ENCODE data around the gene PDE6A.

DNA sequence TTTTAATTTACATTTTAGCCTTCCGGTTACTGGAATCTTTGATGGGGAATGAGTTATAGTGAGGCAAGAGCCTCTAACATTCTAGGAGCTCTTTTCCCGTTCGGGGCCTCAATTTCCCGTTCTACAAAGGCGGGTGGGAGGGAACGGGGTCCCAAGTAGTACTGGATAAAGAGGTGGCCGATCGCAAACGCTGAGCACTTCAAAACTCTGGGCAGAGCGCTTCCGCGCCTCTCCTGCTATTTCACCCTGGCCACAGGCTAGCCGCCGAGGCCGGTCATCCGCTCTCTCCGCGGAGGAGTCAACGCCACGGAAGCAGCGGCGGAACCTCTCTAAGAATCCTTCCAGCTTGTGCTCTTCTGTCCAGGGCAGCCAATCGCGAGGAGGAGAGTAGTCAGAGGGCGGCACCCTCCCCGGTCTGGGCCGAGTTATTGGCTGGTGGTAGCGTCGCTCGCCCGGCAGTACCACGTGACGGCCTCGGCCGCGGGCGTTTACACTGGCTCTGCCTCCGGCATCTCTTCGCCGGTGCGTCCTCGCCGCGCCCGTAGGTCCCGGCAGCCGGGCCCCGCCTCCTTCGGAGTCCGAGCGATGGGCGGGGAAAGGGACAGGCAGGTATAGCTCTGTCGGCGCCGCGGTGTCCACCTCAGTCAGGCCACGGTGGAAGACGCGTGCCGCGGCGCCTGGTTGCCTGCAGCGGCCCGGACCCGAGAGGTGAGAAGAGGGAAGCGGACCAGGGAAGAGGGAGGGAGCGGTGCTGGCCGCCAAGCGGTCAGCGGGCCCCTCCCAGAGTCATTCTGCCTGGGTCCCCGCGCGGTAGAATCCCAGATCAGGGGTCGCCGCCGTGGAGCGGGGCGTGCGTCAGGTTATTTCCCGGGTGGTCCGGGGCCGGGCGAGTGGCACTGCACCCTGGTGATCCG, 15.9 kb upstream of the PDE6A start, which contains the start of gene SLC26A2:
- TF ChIP-seq, protein P1, sequence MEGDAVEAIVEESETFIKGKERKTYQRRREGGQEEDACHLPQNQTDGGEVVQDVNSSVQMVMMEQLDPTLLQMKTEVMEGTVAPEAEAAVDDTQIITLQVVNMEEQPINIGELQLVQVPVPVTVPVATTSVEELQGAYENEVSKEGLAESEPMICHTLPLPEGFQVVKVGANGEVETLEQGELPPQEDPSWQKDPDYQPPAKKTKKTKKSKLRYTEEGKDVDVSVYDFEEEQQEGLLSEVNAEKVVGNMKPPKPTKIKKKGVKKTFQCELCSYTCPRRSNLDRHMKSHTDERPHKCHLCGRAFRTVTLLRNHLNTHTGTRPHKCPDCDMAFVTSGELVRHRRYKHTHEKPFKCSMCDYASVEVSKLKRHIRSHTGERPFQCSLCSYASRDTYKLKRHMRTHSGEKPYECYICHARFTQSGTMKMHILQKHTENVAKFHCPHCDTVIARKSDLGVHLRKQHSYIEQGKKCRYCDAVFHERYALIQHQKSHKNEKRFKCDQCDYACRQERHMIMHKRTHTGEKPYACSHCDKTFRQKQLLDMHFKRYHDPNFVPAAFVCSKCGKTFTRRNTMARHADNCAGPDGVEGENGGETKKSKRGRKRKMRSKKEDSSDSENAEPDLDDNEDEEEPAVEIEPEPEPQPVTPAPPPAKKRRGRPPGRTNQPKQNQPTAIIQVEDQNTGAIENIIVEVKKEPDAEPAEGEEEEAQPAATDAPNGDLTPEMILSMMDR (IDR thresholded peaks at IDR 0.05; ENCODE audit: low read depth, low read length), result no peak
- TF ChIP-seq POLR2A (IDR thresholded peaks at IDR 0.05; ENCODE audit: extremely low read depth, insufficient read length), result peak; percentile 88
- TF ChIP-seq, protein P2, sequence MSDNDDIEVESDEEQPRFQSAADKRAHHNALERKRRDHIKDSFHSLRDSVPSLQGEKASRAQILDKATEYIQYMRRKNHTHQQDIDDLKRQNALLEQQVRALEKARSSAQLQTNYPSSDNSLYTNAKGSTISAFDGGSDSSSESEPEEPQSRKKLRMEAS (IDR thresholded peaks at IDR 0.05; ENCODE audit: low read depth, low read length), result peak; percentile 96
- peak; percentile 81 for TF ChIP-seq MYC (IDR thresholded peaks at IDR 0.05; ENCODE audit: low read depth, low read length)

Data from NB4 (cell line).